Measurements from ENCODE around the gene C14orf132. TPM values are rescaled to one million over a fixed set of nuclear protein-coding genes. Genes with fewer than 3 reads are reported as not detected.
A peak's percentile ranks its signal among the peaks of the same experiment; 100 is the strongest.

Gene C14orf132
- total RNA-seq, 1 experiment from 2014 or later: 1.3 TPM

DNA sequence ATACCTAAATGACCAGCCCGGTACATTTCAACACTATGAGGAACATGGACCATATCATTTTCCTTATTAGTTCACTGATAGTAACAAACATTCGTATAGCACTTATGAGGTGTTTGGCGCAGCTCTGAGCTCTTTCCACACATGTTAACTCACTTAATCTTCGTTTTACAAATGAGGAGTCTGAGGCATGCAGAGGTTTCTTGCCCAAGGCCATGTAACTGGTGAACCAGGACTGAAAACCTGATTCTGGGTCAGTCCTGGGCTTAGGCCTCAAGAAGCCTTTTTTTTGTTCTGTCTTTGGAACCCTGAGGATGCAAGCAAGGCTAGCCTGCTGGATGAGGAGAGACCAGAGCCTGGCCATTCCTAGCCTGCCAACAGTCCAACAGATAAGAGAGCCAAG, 55.0 kb downstream of the C14orf132 start:
- intact Hi-C loops (cut with micrococcal nuclease; ENCODE audit: unreplicated experiment): loop anchor here (10.0 kb wide), 1 partner anchor 199 kb away; no protein-coding TSS in a partner anchor
- Mint-ChIP-seq H3K4me1 (ENCODE audit: low read depth, unreplicated experiment) (no peaks in the 10 kb centered on the region), H3K27ac (ENCODE audit: unreplicated experiment) (no peak overlapping the region)

DNA sequence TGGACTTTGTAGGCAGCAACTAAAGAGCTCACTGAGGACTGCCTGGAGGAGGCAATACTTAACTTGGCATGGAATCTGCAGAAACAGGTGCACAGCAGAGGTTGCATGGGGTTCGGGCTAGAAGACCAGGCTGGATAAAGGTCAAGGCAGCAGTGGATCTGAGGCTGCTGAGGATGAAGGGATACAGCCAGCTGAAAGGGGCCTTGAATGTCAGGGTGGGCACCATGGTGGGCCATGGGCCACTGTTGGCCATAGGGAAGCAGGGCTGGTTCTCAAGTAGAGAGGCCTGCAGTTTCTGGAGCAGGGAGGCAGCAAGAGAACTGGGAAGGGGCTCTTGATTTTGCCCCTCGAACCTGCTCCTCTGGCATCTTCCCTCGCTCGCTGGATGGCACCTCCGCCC, 55.5 kb downstream of the C14orf132 start:
- no TSS peak for BruUV-seq (replicated peaks)
- no peak overlapping the region for H3K27ac Mint-ChIP-seq (ENCODE audit: unreplicated experiment)
- intact Hi-C loops (cut with micrococcal nuclease; ENCODE audit: unreplicated experiment): loop anchor here (5.0 to 10.0 kb wide), 2 partner anchors 200 to 532 kb away; no protein-coding TSS in a partner anchor

More for the DNA sequence above, 55.0 kb downstream of the C14orf132 start:
- H3K36me3 Mint-ChIP-seq (ENCODE audit: insufficient read depth, unreplicated experiment): no peaks in the 10 kb centered on the region
- DNase-seq: no peak
- H3K4me3 Mint-ChIP-seq (ENCODE audit: low read depth, unreplicated experiment): no peak overlapping the region
- H3K27me3 Mint-ChIP-seq (ENCODE audit: unreplicated experiment): peaks cover 26% of the 10 kb centered on the region
- no peaks in the 10 kb centered on the region for H3K9me3 Mint-ChIP-seq (ENCODE audit: low read depth, unreplicated experiment)
- TF ChIP-seq, protein P1, sequence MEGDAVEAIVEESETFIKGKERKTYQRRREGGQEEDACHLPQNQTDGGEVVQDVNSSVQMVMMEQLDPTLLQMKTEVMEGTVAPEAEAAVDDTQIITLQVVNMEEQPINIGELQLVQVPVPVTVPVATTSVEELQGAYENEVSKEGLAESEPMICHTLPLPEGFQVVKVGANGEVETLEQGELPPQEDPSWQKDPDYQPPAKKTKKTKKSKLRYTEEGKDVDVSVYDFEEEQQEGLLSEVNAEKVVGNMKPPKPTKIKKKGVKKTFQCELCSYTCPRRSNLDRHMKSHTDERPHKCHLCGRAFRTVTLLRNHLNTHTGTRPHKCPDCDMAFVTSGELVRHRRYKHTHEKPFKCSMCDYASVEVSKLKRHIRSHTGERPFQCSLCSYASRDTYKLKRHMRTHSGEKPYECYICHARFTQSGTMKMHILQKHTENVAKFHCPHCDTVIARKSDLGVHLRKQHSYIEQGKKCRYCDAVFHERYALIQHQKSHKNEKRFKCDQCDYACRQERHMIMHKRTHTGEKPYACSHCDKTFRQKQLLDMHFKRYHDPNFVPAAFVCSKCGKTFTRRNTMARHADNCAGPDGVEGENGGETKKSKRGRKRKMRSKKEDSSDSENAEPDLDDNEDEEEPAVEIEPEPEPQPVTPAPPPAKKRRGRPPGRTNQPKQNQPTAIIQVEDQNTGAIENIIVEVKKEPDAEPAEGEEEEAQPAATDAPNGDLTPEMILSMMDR (IDR thresholded peaks at IDR 0.05; ENCODE audit: unreplicated experiment): no peak
- no TSS peak for BruUV-seq (replicated peaks)
- CTCF ChIA-PET: interaction anchor here (0.6 kb wide), 1 partner anchor 167 kb away, joined by 3 read pairs; no protein-coding TSS in a partner anchor

DNA sequence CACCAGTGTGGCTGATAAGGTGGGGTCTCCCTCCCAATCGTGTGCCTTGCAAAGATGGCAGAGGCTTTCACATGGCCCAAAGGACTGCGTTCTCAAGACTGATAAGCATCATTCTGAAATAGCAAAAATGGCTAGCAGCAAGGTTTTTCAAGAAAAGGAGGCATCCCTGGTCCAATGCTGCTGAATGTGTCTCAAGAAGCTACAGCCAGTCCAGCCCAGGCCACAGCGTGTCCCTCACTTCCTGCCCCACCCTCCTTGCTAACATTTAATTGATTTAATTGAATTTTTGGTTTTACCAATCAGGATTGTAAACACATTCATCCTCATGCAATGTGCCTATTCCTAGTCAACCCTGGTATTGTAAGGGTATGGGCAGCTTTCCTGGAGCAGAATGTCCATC, 55.9 kb downstream of the C14orf132 start:
- Mint-ChIP-seq H3K9me3 (ENCODE audit: low read depth, unreplicated experiment) (no peaks in the 10 kb centered on the region), H3K4me1 (ENCODE audit: low read depth, unreplicated experiment) (no peaks in the 10 kb centered on the region), H3K27ac (ENCODE audit: unreplicated experiment) (no peak overlapping the region), H3K4me3 (ENCODE audit: low read depth, unreplicated experiment) (no peak overlapping the region), H3K36me3 (ENCODE audit: insufficient read depth, unreplicated experiment) (no peaks in the 10 kb centered on the region), H3K27me3 (ENCODE audit: unreplicated experiment) (peaks cover 26% of the 10 kb centered on the region)
- BruUV-seq (replicated peaks): no TSS peak
- intact Hi-C loops (cut with micrococcal nuclease; ENCODE audit: unreplicated experiment): loop anchor here (5.0 to 10.0 kb wide), 2 partner anchors 200 to 533 kb away; no protein-coding TSS in a partner anchor
- CTCF ChIA-PET: interaction anchor here (1.1 kb wide), 2 partner anchors 9 to 97 kb away, joined by 3 to 4 read pairs; no protein-coding TSS in a partner anchor
- TF ChIP-seq, protein P1 (IDR thresholded peaks at IDR 0.05; ENCODE audit: unreplicated experiment): no peak
- DNase-seq: no peak

More for the DNA sequence above, 55.5 kb downstream of the C14orf132 start:
- no peak overlapping the region for H3K4me3 Mint-ChIP-seq (ENCODE audit: low read depth, unreplicated experiment)
- TF ChIP-seq, protein P1 (IDR thresholded peaks at IDR 0.05; ENCODE audit: unreplicated experiment): no peak
- H3K36me3 Mint-ChIP-seq (ENCODE audit: insufficient read depth, unreplicated experiment): no peaks in the 10 kb centered on the region
- H3K4me1 Mint-ChIP-seq (ENCODE audit: low read depth, unreplicated experiment): no peaks in the 10 kb centered on the region
- peaks cover 26% of the 10 kb centered on the region for H3K27me3 Mint-ChIP-seq (ENCODE audit: unreplicated experiment)
- H3K9me3 Mint-ChIP-seq (ENCODE audit: low read depth, unreplicated experiment): no peaks in the 10 kb centered on the region
- CTCF ChIA-PET: interaction anchor here (0.6 kb wide), 1 partner anchor 166 kb away, joined by 3 read pairs; no protein-coding TSS in a partner anchor
- DNase-seq: no peak

DNA sequence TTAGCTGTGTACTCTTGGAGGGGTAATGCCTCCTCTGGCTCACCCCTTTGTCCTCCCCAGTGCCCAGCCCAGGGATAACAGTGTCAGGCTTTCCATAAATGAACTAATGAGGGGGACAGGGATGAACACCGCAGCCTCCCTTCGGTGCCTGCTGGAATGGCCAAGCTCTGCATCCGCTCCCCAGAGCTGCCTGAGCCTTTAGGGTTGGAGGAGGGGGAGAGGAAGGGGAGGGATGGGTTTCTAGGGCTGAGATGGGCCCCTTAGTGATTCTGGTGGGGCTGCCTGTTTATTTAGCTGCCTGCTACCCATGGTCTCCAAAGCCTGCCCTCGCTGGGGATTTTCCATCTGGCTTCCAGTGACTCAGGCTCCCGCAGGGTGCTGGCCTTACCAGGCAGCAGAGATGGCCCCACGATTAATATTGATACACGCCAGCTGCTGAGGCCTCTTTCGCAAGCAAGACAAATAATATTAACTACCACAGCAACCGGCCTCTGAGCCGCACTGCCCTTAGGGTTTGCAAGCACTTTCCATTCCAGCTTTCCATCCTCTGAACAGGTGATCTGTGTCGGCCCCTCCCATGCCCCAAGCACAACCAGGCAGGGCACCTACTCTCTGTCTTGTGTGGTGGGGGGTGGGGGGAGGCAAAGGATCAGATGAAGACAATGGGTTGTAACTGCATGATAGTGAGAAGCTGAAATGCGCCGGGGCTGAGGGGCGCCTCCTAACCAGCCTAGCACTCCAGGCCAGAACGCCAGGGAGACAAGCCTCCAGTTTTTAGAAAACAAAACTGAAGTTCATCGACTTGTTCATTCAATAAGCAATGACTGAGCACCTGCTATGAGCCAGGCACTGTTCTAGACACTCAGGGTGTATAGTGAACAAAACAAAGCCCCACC, 56.7 kb downstream of the C14orf132 start:
- BruUV-seq (replicated peaks): no TSS peak
- intact Hi-C loops (cut with micrococcal nuclease; ENCODE audit: unreplicated experiment): loop anchor here (5.0 to 10.0 kb wide), 2 partner anchors 201 to 534 kb away; no protein-coding TSS in a partner anchor
- Mint-ChIP-seq H3K27me3 (ENCODE audit: unreplicated experiment) (peaks cover 26% of the 10 kb centered on the region), H3K9me3 (ENCODE audit: low read depth, unreplicated experiment) (no peaks in the 10 kb centered on the region), H3K36me3 (ENCODE audit: insufficient read depth, unreplicated experiment) (no peaks in the 10 kb centered on the region), H3K4me1 (ENCODE audit: low read depth, unreplicated experiment) (no peaks in the 10 kb centered on the region), H3K27ac (ENCODE audit: unreplicated experiment) (no peak overlapping the region), H3K4me3 (ENCODE audit: low read depth, unreplicated experiment) (no peak overlapping the region)
- peak; percentile 26 for DNase-seq
- CTCF ChIA-PET: interaction anchor here (1.1 kb wide), 2 partner anchors 10 to 97 kb away, joined by 3 to 4 read pairs; no protein-coding TSS in a partner anchor
- TF ChIP-seq, protein P1 (IDR thresholded peaks at IDR 0.05; ENCODE audit: unreplicated experiment): no peak
